HL-60 (cell line): ENCODE data around the gene GRK5.
A peak's percentile ranks its signal among the peaks of the same experiment; 100 is the strongest.

Experiments
- DNase-seq, 2 experiments: peaks; one replicate each; pipeline ENCODE4 v3.0.0-alpha.2; 2010 to 2020; ENCODE audit warnings: low read depth in 1 of 2, low spot score in 1 of 2
- H3K27ac ChIP-seq: fragments of 250-450 bp; sonication (Bioruptor Pico); replicated peaks from 2 replicates; pipeline ENCODE4 v1.5.1; 2020; ENCODE audit warnings: mild to moderate bottlenecking, moderate library complexity
- H3K27me3 ChIP-seq: fragments of 250-450 bp; sonication (Bioruptor Pico); 2 replicates; pipeline ENCODE4 v1.5.1; 2021; ENCODE audit warnings: mild to moderate bottlenecking, moderate library complexity; ENCODE audit not compliant: insufficient read depth, poor library complexity, severe bottlenecking
- H3K4me3 ChIP-seq: replicated peaks from 2 replicates; pipeline ENCODE4 v1.5.1; 2011; ENCODE audit warnings: mild to moderate bottlenecking, control low read depth, low read length; ENCODE audit not compliant: insufficient read depth
- GABPA ChIP-seq: IDR thresholded peaks from 2 replicates; pipeline ENCODE4 v1.6.1; 2012; ENCODE audit warnings: low read depth
- POLR2AphosphoS5 ChIP-seq: IDR thresholded peaks from 2 replicates; pipeline ENCODE4 v1.6.1; 2012; ENCODE audit warnings: low read depth
- SPI1 ChIP-seq: IDR thresholded peaks from 2 replicates; pipeline ENCODE4 v1.6.1; 2012; ENCODE audit warnings: low read depth, mild to moderate bottlenecking, borderline replicate concordance
- TF ChIP-seq, protein P1 (sequence below): IDR thresholded peaks from one replicate; pipeline ENCODE4 v1.5.1; 2011; ENCODE audit warnings: low read length, control low read depth, inconsistent platforms; ENCODE audit not compliant: insufficient read depth
- TF ChIP-seq, protein P2 (sequence below): IDR thresholded peaks from 2 replicates; pipeline ENCODE4 v1.6.1; 2012; ENCODE audit warnings: low read depth; ENCODE audit not compliant: insufficient replicate concordance

The GRK5 gene

DNA sequence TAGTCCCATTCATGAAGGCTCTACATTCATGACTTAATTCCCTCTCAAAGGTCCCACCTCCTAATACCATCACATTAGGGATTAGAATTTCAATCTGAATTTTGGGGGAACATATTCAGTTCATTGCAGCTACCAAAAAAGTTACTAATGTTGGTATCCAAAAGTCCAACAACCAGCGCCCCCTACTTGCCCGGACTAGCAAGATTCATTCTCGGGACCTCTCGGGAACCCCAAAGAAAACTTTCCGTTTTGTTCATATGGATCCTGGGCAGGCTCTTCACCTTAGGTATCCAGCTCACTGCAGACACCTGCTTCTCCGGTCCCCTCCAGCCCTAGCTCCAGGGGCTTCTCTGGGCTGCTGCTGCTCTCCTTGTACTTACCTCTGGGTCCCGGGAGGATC lies 8.9 kb upstream of the GRK5 start:
- Histone ChIP-seq H3K27me3 (no peaks in the 10 kb centered on the region), H3K27ac (no peak overlapping the region), H3K4me3 (no peak overlapping the region)
- no peak for TF ChIP-seq SPI1
- TF ChIP-seq, protein P1, sequence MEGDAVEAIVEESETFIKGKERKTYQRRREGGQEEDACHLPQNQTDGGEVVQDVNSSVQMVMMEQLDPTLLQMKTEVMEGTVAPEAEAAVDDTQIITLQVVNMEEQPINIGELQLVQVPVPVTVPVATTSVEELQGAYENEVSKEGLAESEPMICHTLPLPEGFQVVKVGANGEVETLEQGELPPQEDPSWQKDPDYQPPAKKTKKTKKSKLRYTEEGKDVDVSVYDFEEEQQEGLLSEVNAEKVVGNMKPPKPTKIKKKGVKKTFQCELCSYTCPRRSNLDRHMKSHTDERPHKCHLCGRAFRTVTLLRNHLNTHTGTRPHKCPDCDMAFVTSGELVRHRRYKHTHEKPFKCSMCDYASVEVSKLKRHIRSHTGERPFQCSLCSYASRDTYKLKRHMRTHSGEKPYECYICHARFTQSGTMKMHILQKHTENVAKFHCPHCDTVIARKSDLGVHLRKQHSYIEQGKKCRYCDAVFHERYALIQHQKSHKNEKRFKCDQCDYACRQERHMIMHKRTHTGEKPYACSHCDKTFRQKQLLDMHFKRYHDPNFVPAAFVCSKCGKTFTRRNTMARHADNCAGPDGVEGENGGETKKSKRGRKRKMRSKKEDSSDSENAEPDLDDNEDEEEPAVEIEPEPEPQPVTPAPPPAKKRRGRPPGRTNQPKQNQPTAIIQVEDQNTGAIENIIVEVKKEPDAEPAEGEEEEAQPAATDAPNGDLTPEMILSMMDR = peak; percentile 21
- peak in 1 of 2 experiments; percentile 49 for DNase-seq

DNA sequence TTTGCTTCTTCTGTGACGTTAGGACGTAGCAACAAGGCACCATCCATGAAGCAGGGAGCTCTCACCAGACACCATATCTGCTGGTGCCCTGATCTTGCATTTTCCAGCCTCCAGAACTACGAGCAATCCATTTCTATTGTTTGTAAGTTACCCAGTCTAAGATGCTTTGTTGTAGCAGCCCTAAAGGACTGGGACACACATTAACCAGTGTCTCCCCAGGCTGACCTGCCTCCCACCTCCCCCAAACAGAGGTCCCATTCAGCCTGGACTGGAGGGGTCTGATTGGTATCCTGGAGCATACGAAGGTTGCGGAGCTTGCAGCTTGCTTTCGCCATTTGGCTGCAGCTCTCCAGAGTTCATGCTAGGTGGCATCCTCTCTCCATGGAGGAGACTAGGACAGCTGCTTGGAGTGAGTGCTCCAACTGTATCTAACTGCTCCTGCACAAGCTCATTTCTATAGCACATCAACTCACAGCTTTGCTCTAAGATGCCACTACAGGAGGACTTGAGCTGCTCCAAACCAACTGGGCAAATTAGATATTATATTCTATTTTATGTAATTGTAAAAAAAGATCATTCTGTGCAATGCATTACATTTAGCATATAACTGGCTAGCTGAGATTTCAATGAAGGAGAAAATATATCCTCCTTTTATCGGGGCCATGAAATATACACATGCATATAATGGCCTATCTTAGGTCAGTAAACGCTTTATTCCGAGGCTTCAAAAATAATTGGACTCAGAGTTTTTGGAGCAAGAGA lies 8.0 kb upstream of the GRK5 start:
- TF ChIP-seq POLR2AphosphoS5 (no peak), SPI1 (no peak)
- TF ChIP-seq, protein P1 = peak; percentile 89
- TF ChIP-seq, protein P2, sequence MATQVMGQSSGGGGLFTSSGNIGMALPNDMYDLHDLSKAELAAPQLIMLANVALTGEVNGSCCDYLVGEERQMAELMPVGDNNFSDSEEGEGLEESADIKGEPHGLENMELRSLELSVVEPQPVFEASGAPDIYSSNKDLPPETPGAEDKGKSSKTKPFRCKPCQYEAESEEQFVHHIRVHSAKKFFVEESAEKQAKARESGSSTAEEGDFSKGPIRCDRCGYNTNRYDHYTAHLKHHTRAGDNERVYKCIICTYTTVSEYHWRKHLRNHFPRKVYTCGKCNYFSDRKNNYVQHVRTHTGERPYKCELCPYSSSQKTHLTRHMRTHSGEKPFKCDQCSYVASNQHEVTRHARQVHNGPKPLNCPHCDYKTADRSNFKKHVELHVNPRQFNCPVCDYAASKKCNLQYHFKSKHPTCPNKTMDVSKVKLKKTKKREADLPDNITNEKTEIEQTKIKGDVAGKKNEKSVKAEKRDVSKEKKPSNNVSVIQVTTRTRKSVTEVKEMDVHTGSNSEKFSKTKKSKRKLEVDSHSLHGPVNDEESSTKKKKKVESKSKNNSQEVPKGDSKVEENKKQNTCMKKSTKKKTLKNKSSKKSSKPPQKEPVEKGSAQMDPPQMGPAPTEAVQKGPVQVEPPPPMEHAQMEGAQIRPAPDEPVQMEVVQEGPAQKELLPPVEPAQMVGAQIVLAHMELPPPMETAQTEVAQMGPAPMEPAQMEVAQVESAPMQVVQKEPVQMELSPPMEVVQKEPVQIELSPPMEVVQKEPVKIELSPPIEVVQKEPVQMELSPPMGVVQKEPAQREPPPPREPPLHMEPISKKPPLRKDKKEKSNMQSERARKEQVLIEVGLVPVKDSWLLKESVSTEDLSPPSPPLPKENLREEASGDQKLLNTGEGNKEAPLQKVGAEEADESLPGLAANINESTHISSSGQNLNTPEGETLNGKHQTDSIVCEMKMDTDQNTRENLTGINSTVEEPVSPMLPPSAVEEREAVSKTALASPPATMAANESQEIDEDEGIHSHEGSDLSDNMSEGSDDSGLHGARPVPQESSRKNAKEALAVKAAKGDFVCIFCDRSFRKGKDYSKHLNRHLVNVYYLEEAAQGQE = no peak
- Histone ChIP-seq H3K4me3 (no peak overlapping the region), H3K27ac (no peak overlapping the region), H3K27me3 (no peaks in the 10 kb centered on the region)
- peak in 1 of 2 experiments; percentile 75 for DNase-seq

DNA sequence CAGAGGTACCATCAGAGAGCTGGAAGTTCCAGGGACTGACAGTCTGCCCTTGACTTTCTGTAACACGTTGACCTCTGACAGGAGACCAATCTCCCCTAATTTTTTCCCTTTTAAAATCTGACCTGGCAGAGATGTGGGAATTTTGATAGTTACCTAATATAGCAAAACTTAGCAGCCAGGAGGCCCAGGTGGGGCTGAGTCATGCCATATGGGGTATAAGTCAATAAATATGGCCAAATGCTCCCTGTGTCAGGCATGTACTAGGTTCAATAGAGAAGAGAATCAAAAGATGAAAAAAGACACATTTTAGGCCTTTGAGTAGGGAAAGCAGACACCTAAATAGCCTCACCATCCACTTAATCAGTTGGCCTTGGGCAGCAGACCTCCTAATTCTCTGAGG lies 6.1 kb upstream of the GRK5 start:
- Histone ChIP-seq H3K27ac (no peak overlapping the region), H3K4me3 (no peak overlapping the region)
- no peak for DNase-seq

More for the DNA sequence above, 6.1 kb upstream of the GRK5 start:
- TF ChIP-seq SPI1 = no peak
- TF ChIP-seq, protein P2 = no peak
- TF ChIP-seq, protein P1 = no peak
- TF ChIP-seq POLR2AphosphoS5 = no peak
- TF ChIP-seq GABPA = no peak
- no peaks in the 10 kb centered on the region for H3K27me3 ChIP-seq
